OCI-LY7 (cell line): ENCODE data around the gene ZNF22.

Experiments
- EZH2phosphoT487 ChIP-seq: fragments of 200-600 bp; sonication (generic); IDR thresholded peaks from 2 replicates; pipeline ENCODE4 v1.6.1; 2018; ENCODE audit warnings: low read depth, borderline replicate concordance, mild to moderate bottlenecking, mixed run types, antibody characterized with exemption, low read length, moderate library complexity, mixed read lengths
- TF ChIP-seq, protein P1 (sequence below): fragments of 200-600 bp; sonication (generic); conservative IDR thresholded peaks from 2 replicates; pipeline ENCODE4 v1.5.1; 2014; ENCODE audit warnings: mild to moderate bottlenecking, antibody characterized with exemption, low read length, moderate library complexity, mixed read lengths

DNA sequence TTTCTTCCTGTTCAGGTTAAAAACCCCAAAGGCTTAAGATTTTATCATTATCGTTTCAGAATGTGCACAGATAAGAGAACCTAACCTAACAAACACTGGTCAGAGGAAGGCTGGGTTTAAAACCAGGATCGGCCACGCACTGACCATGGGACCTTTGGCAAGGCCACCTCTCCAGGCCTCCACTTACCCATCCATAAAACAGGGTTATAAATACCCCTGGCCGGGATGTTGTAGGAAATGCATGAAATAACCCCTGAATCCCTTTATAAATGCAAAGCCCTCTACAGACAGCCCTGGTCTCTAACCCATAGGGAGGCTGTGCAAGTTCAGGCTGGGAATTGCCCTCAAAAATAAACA lies 22.5 kb upstream of the ZNF22 start:
- TF ChIP-seq, protein P1, sequence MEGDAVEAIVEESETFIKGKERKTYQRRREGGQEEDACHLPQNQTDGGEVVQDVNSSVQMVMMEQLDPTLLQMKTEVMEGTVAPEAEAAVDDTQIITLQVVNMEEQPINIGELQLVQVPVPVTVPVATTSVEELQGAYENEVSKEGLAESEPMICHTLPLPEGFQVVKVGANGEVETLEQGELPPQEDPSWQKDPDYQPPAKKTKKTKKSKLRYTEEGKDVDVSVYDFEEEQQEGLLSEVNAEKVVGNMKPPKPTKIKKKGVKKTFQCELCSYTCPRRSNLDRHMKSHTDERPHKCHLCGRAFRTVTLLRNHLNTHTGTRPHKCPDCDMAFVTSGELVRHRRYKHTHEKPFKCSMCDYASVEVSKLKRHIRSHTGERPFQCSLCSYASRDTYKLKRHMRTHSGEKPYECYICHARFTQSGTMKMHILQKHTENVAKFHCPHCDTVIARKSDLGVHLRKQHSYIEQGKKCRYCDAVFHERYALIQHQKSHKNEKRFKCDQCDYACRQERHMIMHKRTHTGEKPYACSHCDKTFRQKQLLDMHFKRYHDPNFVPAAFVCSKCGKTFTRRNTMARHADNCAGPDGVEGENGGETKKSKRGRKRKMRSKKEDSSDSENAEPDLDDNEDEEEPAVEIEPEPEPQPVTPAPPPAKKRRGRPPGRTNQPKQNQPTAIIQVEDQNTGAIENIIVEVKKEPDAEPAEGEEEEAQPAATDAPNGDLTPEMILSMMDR = no peak
- no peak for TF ChIP-seq EZH2phosphoT487
